LoVo (cell line): Measurements from ENCODE around the gene BRD7.

Source experiments
- DNase-seq: peaks from one replicate; pipeline ENCODE4 v3.0.0-alpha.2; 2016; ENCODE audit warnings: low spot score

Gene BRD7

DNA sequence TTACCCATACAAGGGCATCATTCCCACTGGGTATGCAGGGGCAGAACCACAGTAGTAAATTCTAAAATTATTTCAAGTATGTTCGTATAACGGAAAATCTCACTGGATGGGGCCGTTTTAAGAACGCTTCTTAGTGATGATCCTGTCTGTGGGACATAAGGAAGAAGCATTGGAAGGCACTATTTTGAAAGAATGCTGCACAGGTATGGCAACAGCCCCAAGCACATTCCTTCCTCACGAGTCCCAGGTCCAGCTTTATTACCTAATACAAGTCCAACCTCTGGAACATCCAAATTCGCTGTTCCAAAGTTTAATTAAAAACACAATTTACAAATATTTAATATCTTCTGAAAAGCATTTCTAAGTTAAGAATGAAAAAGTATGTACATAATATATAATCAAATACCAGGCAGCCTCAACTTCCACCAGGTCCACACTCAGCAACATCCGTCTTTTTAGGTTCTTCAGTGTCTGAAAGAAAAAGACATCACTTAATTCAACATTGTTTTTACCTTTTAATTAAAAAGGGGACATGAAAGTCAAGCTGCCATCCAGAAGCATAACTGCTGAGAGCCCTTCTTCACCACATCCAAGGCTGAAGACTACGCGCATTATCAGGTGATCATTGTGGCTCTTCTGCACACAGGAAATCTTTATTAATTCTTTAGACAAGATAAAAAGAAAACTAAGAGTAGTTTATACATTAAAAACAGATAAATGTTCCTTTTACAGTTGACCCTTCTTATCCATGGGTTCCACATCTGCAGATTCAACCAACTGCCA is 49.8 kb downstream of the BRD7 start:
- DNase-seq: no peak

DNA sequence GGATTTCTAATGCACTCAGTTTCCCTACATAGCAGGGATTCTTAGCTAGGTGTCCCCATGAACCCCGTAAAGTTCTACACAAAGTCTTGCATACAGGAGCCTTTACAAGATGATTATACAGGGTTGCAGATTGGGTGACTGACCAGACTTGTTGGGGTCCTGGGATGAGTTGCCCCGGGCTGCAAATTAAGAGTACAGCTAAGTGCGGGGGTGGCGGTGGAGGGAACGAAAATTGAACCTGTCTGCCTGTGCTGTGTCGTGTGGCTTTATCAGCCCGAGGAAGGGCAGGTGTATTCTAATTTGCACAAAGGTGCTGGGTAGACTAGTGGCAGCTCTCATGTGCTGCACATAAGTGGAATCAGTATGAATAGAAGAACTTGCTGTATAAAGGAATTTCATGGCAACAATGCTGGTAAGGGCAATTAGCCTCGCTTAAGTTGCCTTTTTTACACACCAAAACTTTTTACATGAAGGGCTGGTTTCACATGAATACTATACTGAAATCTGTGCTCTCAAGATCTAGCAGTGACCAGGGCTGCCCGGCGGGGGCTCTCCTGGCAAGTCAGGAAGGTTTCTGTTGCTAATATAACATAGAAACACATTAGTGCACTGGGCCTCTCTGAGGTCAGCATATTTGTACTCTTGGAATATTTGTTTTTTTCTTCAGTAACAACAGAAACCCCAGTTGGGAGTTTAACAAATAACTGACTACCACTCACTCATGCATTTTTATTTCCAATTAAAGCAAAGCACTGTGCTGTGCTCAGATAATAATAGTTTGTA is 51.7 kb downstream of the BRD7 start:
- DNase-seq: no peak

DNA sequence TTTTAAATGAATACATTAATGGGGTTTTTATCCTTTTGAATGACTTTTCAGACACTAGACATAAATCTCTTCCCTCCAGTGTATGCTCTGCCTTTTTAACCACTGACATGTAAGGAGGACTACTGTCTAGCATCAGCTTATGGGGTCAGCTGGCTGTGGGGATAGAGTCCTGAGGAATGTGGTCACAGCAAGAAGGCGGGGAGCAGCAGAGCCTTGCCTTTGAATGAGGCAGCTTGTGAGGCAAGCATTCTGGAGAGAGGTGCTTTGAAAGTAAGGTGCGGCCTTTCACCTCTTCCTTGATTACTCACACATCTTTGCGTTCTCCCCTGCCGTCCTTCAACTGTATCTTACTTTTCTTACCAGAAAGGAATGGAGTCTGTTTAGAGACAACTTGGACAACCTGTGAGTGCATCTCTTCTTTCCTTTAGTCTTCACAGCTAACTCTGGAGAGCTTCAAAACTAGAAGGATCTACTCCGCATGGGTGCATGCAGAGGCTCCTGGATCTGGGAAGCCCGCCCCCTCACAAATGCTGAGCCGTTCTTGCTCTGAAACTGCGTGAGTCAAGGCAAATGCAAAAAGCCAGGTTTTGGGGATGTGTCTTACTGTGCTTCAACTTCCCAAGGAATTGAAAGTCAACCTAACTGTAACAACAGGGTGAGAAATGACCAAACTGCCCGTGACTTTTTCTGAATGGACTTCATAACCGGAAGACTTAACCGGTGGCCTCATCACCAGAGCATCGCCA is 52.5 kb downstream of the BRD7 start:
- no peak for DNase-seq

DNA sequence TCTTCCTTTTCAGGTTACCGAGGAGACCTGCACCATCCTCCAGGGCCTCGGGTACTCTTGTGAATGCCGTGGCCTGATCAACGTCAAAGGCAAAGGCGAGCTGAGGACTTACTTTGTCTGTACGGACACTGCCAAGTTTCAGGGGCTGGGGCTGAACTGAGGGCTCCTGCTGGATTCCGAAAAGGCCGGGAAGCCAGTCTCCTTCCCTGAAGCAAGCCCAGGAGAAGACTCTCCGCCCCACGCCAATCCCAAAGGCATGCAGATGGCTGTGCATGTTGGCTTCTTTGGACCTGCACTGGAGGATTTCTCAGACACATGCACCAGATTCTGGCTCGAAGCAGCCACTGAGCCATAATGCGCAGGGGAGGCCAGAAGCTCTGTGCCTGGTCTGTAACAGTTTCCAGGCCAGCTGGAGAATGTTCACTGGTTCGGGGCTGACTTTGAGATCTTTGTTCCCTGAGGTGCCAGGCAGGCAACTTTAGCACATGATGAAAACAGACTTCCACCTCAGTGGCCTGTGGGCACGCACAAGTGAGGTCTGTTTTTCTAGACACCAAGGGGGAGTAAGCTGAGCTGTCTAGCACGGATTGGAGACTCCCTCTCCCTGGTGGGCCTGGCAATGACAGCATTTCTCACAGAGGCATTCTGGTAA is 53.3 kb downstream of the BRD7 start:
- DNase-seq: no peak

DNA sequence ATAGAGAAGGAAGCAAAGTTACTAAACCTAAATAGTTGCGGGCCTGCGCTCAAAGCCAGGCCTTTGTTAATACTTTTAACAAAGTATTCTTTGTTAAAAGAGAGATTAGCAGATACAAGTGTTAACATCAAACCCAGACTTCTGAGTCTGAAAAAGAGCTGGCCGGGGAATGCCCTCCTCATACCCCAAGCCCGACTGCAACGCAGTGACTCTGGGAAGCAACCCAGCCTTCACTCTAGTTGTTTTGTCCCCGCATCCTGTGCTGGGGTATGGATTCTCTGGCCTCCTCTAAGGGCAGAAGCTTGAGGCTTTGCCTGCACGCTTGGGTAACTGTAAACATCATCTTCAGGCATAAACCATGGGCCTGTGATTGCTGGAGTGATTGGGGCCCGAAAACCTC is 54.1 kb downstream of the BRD7 start:
- no peak for DNase-seq

DNA sequence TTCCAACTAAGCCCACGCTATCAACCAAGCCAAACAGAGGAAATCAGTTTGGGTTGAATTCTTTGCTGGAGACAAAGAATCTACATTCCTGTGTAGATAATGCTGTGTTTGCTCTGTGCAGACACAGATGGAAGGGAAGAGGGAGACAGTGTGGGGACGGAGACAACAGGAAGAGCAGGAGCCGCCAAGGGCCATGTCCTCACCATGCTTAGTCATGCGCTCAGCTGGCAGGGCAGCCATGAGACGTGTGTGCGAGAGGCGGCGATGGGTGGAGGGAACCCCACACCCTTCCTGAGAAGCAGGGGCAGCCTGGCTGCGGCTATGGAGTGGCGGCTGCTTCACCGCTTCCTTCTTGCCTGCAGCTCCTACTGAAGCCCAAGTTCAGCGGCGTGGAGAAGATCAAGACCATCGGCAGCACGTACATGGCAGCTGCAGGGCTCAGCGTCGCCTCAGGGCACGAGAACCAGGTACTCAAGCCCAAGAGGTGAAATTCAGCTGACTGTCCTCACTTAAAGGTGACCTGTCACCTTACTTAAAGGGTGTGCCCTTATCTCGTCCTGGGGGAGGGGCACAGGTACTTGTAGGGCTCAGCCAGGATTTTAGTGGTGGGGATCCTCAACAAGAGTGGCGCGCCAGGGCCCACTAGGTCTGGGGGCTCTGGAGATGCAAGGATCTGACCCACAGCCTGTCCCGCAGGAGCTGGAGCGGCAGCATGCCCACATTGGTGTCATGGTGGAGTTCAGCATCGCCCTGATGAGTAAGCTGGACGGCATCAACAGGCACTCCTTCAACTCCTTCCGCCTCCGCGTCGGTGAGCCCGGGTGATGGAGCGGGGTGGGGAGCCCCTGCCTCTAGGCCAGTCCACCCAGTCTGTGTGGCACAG is 55.0 kb downstream of the BRD7 start:
- DNase-seq: no peak

DNA sequence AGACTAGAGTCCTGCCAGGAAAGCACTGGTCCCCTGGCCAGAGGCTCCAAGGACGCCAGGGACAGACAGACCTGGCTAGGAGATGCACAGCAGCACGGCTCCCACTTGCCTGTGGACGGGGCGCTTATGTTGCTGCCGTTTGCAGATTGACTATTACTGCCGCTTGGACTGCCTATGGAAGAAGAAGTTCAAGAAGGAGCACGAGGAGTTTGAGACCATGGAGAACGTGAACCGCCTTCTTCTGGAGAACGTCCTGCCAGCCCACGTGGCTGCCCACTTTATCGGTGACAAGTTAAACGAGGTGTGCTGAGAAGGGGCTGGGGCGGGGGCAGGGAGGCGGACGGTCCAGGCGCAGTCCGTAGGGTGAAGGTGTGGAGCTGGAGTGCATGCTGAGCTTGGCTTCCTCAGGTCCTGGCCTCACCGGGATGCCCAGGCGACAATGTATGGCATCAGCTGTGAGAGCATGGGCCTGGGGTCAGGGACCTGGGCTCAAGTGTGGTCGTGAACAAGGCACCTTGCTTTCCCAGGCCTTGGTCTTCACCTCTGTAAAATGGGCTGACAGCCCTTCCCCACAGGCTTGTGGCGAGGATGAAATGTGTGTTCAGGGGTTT is 56.8 kb downstream of the BRD7 start:
- no peak for DNase-seq

DNA sequence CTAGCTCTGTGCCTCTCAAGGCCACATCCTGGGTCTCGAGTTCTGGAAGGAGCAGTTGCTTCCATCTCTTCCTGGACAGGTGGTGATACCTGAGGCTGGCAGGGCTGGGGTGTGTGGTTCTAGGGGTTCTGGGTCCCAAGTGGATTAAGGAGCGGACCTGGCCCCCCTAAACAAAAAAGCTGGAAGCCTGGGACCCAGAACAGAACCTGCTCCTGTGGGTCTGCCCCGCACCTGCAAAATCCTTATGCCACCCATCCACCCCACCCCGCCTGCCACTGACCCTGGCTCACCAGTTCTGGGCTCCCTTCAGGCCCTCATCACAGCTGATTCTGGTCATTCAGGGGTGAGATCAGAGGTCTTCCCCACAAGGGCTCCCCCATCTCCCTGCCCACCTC is 57.7 kb downstream of the BRD7 start:
- DNase-seq: no peak

DNA sequence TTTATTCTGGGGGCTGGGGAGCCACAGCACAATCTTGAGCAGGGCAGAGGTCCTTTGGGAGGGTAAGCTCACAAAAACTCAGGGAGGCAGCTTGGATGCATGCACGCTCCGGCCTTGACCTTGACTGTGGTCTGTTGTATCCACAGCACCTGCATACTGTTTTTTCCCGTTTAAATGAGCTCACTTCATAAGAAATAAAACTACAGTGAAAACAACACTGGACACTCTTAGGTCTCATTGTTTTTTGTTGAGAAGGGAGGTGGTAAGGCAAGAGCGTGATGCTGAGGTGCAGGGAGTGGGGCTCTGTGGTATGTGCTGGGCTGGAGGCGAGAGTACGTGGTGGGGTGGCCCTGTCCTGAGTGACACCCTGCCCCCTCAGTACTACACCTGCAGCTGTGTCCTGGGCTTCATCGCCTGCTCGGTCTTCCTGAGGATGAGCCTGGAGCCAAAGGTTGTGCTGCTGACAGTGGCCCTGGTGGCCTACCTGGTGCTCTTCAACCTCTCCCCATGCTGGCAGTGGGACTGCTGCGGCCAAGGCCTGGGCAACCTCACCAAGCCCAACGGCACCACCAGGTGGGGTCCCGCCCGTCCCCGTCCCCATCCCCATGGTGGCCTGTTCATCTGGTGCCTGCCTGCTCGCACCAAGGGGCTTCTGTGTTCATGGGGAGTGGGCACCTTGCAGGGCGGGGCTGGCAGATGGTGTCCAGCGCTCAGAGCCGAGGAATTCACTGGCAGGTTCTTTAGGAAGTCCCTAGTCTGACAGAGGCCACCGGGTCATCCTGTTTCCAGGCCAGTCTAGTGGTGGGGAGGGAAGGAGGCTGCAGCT is 58.3 kb downstream of the BRD7 start:
- no peak for DNase-seq

DNA sequence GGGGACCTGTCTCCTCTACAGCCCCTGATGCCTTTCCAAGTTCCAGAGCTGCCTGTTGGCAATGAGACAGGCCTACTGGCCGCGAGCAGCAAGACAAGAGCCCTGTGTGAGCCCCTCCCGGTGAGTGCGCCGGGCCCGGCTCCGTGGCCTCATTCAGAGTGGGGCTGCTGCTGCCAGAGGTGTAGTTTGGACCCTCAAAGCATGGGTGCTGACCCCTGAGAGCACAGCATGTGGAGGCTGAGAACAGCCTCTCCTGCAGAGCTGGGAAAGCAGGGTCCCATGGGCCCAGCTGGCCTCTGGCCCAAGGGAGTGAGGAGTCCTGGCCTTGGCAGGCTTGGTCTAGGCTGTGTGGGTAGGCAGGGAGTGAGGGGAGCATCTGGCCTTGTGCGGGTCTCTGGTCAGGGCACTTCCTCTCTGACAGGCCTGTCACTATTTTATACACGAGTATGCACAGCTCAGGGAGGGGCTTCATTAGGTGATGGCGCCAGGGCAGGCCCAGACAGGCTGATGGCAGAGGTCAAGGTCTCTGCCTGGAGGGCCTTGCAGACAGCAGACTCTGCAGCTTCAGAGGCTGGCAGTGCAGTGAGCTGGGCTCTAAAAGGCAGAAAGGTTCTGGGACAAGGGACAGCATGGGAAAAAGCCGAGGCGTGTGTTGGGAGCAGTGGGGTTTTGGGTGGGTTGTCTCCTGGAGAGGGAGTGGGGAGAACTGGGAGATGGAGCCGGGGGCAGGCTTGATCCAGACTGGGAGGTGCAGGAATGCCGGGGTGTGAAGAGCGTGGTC is 59.1 kb downstream of the BRD7 start:
- DNase-seq: no peak

DNA sequence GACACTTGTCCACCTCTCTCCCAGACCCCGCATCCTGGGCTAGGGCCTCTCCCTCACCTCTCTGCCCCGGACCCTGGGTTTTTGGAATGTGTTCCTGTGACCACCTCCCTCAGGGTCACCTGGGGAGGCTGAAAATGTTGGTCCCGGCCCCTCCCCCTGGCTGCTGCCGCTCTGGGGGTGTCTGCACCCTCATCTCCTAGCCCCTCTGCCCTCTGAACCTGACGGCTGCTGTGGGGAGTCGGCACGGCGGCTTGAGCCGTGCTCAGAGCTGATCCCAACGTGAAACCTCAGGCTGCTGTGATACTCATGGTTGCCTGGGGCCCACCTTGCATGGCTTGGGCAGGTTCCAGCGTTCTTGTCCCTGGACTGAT is 59.6 kb downstream of the BRD7 start:
- DNase-seq: no peak

DNA sequence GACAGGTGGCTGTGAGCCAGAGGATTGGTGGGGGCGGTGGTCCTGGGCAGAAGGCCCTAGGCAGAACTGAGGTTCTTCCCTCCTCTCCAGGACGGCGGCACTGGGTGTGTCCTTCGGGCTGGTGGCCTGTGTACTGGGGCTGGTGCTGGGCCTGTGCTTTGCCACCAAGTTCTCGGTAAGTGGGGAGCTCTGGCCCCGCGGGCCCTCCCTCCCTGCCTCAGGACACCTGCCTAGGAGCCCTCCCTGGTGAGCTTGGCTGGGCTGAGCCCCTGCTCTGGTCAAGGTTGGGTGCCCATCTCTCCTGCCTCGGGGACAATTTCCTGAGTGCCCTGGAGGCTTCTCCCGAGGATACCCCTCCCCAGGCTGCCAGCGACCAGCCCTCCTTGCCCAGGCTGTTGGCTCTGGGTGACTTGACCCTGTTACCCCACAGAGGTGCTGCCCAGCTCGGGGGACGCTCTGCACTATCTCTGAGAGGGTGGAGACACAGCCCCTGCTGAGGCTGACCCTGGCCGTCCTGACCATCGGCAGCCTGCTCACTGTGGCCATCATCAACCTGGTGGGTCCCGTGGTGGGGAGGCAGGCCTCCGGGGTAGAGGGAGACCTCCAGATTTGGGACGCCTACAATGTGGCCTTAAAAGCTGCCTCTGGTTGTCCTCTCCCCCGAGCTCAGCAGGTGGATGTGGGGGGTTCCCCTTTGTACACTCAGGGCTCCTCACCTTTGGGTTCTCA is 60.4 kb downstream of the BRD7 start:
- no peak for DNase-seq

DNA sequence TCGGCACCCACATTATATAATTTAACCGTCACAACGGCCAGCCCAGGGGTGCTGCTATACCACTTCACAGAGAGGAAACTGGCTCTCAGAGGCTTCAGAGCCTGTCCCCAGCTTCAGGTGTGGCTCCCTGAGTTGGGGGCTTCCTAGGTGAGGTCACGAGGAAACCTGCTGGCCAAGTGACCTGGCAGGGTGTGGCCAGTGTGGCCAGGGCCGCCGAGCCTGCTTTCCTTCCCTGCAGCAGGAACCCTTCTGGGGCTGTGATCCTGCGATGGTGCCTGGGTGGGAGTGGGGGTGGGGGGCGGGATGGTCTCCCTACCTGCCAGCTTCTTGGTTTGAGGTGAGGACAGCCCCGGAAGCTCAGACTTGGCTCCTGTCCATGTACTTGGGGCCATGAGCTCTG is 62.5 kb downstream of the BRD7 start:
- DNase-seq: no peak

DNA sequence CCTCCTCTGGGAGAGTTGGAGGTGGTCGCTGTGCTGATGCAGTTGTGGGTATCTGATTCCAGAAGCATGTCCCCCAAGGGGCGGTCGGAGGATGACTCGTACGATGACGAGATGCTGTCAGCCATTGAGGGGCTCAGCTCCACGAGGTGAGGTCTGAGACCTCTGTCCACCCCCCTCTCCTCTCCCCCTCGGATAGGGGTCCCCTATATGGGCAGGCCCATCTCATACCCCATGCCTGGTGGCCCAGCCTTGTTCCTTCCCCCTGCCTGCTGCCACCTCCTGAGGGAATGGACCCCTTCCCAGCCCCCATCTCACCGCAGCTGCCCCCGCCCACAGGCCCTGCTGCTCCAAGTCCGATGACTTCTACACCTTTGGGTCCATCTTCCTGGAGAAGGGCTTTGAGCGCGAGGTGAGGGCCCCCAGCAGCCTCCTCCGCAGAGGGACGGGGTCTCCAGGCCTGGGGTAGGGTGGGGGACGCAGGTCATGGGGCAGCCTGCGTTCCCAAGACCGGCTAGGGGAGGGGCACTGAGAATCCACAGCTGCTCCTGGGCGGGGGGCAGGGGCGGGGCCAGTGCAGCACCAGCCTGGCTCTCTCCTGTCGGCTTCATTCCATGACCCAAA is 63.2 kb downstream of the BRD7 start:
- DNase-seq: no peak

DNA sequence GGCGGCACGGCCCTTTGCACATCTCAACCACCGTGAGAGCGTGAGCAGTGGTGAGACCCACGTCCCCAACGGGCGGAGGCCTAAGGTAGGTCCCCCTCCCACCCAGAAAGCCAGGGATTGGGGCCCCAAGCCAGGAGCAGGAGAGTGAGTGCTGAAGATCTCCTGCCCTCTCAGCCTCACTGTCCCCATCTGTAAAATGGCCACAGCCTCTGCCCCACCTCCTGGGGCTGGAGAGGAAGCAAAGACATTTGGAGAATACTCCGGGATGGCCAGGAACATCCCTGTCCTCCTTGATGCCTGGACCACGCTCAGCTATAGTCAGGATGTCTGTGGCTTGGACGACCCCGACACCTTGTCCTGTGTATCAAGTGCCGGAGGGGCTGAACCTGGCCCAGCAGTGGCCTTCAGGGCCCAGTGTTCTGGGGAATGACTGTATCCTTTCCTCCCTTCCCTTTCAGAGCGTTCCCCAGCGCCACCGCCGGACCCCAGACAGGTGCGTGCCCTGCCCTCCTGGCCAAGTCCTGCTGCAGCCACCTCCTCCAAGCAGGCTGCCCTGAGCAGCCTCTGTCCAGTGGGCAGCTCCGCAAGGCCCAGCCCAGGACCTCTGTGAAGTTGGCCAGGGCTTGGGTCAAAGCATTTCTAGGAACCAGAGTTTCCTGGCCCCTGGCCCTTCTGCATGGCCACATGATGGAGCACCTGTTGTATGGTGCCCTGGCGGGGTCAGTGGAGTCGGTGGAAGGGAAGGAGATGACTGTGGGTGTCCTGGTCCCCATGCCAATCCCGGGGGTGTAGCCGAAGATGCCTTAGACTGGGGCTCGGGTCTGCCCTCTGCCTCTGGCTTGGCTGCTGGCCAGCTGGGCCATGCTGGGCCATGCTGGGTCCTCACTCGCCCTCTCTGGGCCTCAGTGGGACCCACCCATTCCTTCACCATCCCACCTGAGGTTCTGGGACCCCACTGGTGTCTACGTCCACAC is 64.0 kb downstream of the BRD7 start:
- DNase-seq: no peak

DNA sequence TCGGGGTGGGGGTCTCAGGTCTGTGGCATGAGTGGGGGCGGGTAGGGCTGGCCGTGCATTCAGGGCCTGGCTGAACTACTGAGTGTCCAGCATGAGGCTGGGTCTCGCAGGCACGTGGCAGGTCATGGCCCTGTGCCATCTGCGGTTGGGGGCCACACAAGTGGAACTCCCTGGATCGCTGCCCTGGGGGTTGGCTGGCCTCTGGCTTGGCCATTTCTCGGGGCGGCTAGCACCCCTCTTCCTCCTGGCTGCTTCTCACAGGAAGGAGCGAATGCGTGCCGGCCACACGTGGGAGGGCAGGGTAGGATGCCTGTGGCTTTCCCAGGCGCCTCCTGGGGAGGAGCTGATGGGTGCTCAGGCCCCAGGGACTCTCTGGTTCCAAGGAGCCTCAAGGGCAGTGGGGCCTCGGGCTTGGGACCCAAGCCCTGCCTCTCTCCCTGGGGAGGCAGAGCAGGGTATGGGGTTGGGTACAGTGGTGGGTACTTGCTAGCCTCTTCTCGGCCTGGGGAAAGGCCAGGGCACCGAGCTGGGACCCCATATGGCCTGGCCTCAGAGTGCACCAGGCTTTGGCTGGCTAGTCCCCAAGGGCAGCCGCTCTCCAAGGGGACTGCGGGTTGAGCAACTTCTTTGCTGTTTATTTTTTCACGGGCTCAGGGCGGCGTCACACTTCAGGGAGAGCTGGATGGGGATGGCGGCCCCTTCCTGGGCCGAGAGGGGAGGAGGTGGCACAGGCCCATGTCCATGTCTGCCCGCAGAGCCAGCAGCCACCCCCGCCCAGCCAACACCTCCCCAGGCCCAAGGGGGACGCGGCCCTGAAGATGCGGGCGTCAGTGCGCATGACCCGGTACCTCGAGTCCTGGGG is 65.0 kb downstream of the BRD7 start:
- no peak for DNase-seq
